GM18861 (cell line): ENCODE results near the gene GAK.

Experiments
- ATAC-seq: cut with Tn5 transposase; IDR thresholded peaks from one replicate; pipeline ENCODE4 v1.9.1; 2021; ENCODE audit not compliant: unreplicated experiment

The GAK gene

GRCh38 chr4:909821-910220 is 22.3 kb downstream of the GAK start:
- no peak for ATAC-seq

- no peak for ATAC-seq
Measured at GRCh38 chr4:909131-909571, 23.0 kb downstream of the GAK start.

GRCh38 chr4:907691-908425 is 24.3 kb downstream of the GAK start:
- ATAC-seq, result no peak

- no peak for ATAC-seq
Measured at GRCh38 chr4:907103-907400, 25.1 kb downstream of the GAK start.

GRCh38 chr4:906339-907102 is 25.6 kb downstream of the GAK start:
- ATAC-seq, result no peak

GRCh38 chr4:905485-906338 is 26.4 kb downstream of the GAK start:
- ATAC-seq, result no peak

- ATAC-seq, result no peak
Measured at GRCh38 chr4:903066-904046, 28.8 kb downstream of the GAK start.

- ATAC-seq, result no peak
Measured at GRCh38 chr4:901192-901910, 30.8 kb downstream of the GAK start.

- ATAC-seq, result no peak
Measured at GRCh38 chr4:900721-901120, 31.4 kb downstream of the GAK start.

GRCh38 chr4:900073-900472 is 32.0 kb downstream of the GAK start:
- no peak for ATAC-seq

GRCh38 chr4:899556-899906 is 32.6 kb downstream of the GAK start:
- ATAC-seq, result no peak

- ATAC-seq, result no peak
Measured at GRCh38 chr4:898869-899555, 33.1 kb downstream of the GAK start.

GRCh38 chr4:898123-898522 is 34.0 kb downstream of the GAK start:
- no peak for ATAC-seq

GRCh38 chr4:896630-897029 is 35.5 kb downstream of the GAK start:
- ATAC-seq, result no peak

- ATAC-seq, result no peak
Measured at GRCh38 chr4:896216-896615, 35.9 kb downstream of the GAK start.

- no peak for ATAC-seq
Measured at GRCh38 chr4:895596-895995, 36.5 kb downstream of the GAK start.

- ATAC-seq, result no peak
Measured at GRCh38 chr4:893995-894705, 38.0 kb downstream of the GAK start.

- no peak for ATAC-seq
Measured at GRCh38 chr4:893276-893994, 38.7 kb downstream of the GAK start.
